ENCODE measurements around the gene RNF220.

GRCh38 chr1:44616284-44616990 lies 211.4 kb downstream of the RNF220 start:
- TF ChIP-seq ZC3H10 (CRISPR knock-in tag; IDR thresholded peaks at IDR 0.05), result no peak
- no peak for TF ChIP-seq ZFP3 (CRISPR knock-in tag; IDR thresholded peaks at IDR 0.05)
- TF ChIP-seq PATZ1 (CRISPR knock-in tag; IDR thresholded peaks at IDR 0.05; ENCODE audit: borderline replicate concordance), result no peak
- TF ChIP-seq OSR1 (CRISPR knock-in tag; IDR thresholded peaks at IDR 0.05), result no peak
- TF ChIP-seq ZNF565 (CRISPR knock-in tag; conservative IDR thresholded peaks at IDR 0.05; ENCODE audit: low read depth), result no peak
- TF ChIP-seq CSRNP3 (CRISPR knock-in tag; IDR thresholded peaks at IDR 0.05), result no peak
- TF ChIP-seq RARB (CRISPR knock-in tag; IDR thresholded peaks at IDR 0.05), result no peak
- TF ChIP-seq POU6F1 (CRISPR knock-in tag; IDR thresholded peaks at IDR 0.05; ENCODE audit: borderline replicate concordance, low read depth), result no peak
- no peak for TF ChIP-seq ARNTL (CRISPR knock-in tag; IDR thresholded peaks at IDR 0.05; ENCODE audit: borderline replicate concordance, low read depth)
- TF ChIP-seq TOX (CRISPR knock-in tag; IDR thresholded peaks at IDR 0.05; ENCODE audit: borderline replicate concordance), result no peak

Measured in SK-N-SH treated with all-trans-retinoic acid at 6 μM for 48 hours (cell line).